HepG2 (cell line): ENCODE results near the gene ACBD6.

ENCODE experiments used
- CREB1 ChIP-seq, 2 experiments: fragments of 450-650 bp in 1 of 2; IDR thresholded peaks; 2 replicates each; pipeline ENCODE4 v1.6.1; 2016 to 2017; ENCODE audit warnings: control low read depth in 1 of 2, mild to moderate bottlenecking in 1 of 2, missing compliant biosample characterization in 1 of 2, missing genetic modification characterization in 1 of 2
- CTCF ChIP-seq: sonication (generic); formaldehyde crosslinking; IDR thresholded peaks from 2 replicates; pipeline ENCODE4 v1.5.0; 2020; ENCODE audit warnings: mild to moderate bottlenecking, missing genetic modification reagents, moderate library complexity
- MAFK ChIP-seq, 2 experiments: IDR thresholded peaks in 1 of 2; conservative IDR thresholded peaks in 1 of 2; 2 replicates each; pipeline ENCODE4 v1.6.1; 2011; ENCODE audit warnings: improper control_type of control experiment in 2 of 2, low read length in 2 of 2
- NFE2L1 ChIP-seq: sonication (generic); formaldehyde crosslinking; IDR thresholded peaks from 2 replicates; pipeline ENCODE4 v1.4.0; 2020; ENCODE audit warnings: missing genetic modification reagents, mild to moderate bottlenecking, borderline replicate concordance
- SMAD1 ChIP-seq: sonication (generic); formaldehyde crosslinking; IDR thresholded peaks from 2 replicates; pipeline ENCODE4 v1.4.0; 2020; ENCODE audit warnings: missing genetic modification reagents, low read depth, mild to moderate bottlenecking, borderline replicate concordance
- TCF7L2 ChIP-seq: IDR thresholded peaks from 2 replicates; pipeline ENCODE4 v1.6.1; 2011; ENCODE audit warnings: mild to moderate bottlenecking, low read depth, low read length, moderate library complexity

GRCh38 chr1:180412583-180412982 lies 89.8 kb downstream of the ACBD6 start:
- TF ChIP-seq SMAD1 (CRISPR knock-in tag), result no peak
- TF ChIP-seq CTCF (CRISPR knock-in tag), result no peak
- TF ChIP-seq TCF7L2, result no peak
- no peak for TF ChIP-seq CREB1 (IDR thresholded peaks at IDR 0.05)
- no peak for TF ChIP-seq CREB1 (CRISPR knock-in tag; IDR thresholded peaks at IDR 0.05)
- TF ChIP-seq MAFK (conservative IDR thresholded peaks at IDR 0.05 in 1 of 2, IDR thresholded peaks at IDR 0.05 in 1 of 2; ENCODE audit: low read length in 2 of 2), result no peak
- no peak for TF ChIP-seq NFE2L1
